LNCAP (cell line): Measurements from ENCODE around the gene FBXW9.

Source experiments
- CTCF ChIP-seq: fragments of 450-650 bp; IDR thresholded peaks from 2 replicates; pipeline ENCODE4 v1.5.1; 2017; ENCODE audit warnings: mild to moderate bottlenecking

Gene FBXW9

GRCh38 chr19:12639901-12640613 is 56.4 kb downstream of the FBXW9 start:
- peak; percentile 45 for TF ChIP-seq CTCF
